ENCODE results near the gene SLC7A11.

- TF ChIP-seq ZNF70 (CRISPR knock-in tag; IDR thresholded peaks at IDR 0.05) = no peak
- no peak for TF ChIP-seq RARB (CRISPR knock-in tag; IDR thresholded peaks at IDR 0.05)
- TF ChIP-seq CREB5 (CRISPR knock-in tag; IDR thresholded peaks at IDR 0.05; ENCODE audit: low read depth) = no peak
- no peak for TF ChIP-seq OSR1 (CRISPR knock-in tag; IDR thresholded peaks at IDR 0.05)
- no peak for TF ChIP-seq PPARA (CRISPR knock-in tag; IDR thresholded peaks at IDR 0.05; ENCODE audit: borderline replicate concordance)
- no peak for TF ChIP-seq ISL1 (CRISPR knock-in tag; IDR thresholded peaks at IDR 0.05)
Measured at GRCh38 chr4:138230048-138230447, 12.1 kb downstream of the SLC7A11 start.
